ENCODE data around the gene COL24A1.

The COL24A1 gene

GRCh38 chr1:85938829-85939228 is 217.7 kb downstream of the COL24A1 start:
- no peaks in the 10 kb centered on the region for H3K4me1 Mint-ChIP-seq
- no peak for DNase-seq
- no peak for ATAC-seq
- H3K27ac Mint-ChIP-seq = no peak overlapping the region
- no peaks in the 10 kb centered on the region for H3K27me3 Mint-ChIP-seq
- no peak overlapping the region for H3K4me3 Mint-ChIP-seq
- no peaks in the 10 kb centered on the region for H3K9me3 Mint-ChIP-seq

DNA sequence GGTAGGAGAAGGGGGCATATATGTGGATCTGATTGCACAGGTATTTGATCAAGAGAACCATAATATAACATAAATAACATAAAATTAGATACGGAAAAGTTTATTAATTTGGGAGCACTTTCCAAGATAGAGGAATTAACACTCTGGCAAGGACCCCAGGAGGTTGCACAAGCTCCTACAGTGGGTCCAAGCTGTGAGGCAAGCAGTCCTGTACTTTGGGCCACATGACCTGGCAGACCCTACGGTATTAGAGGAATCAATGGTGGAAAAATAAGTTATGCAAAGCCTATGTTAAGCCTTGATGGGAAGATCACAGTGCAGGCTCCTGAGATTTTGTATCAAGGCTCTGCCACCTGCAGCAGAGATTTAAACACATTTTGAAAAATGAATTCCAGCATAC is 220.1 kb downstream of the COL24A1 start:
- Mint-ChIP-seq H3K9me3 (no peaks in the 10 kb centered on the region), H3K4me3 (no peak overlapping the region)

GRCh38 chr1:85936057-85936456 is 220.5 kb downstream of the COL24A1 start:
- H3K9me3 Mint-ChIP-seq = no peaks in the 10 kb centered on the region
- H3K4me3 Mint-ChIP-seq = no peak overlapping the region
- no peaks in the 10 kb centered on the region for H3K27me3 Mint-ChIP-seq
- no peaks in the 10 kb centered on the region for H3K4me1 Mint-ChIP-seq
- DNase-seq = no peak
- no peak for ATAC-seq
- no peak overlapping the region for H3K27ac Mint-ChIP-seq

More for the DNA sequence above, 220.1 kb downstream of the COL24A1 start:
- ATAC-seq (no peak), DNase-seq (no peak)
- Mint-ChIP-seq H3K27ac (no peak overlapping the region), H3K4me1 (no peaks in the 10 kb centered on the region), H3K27me3 (no peaks in the 10 kb centered on the region)

DNA sequence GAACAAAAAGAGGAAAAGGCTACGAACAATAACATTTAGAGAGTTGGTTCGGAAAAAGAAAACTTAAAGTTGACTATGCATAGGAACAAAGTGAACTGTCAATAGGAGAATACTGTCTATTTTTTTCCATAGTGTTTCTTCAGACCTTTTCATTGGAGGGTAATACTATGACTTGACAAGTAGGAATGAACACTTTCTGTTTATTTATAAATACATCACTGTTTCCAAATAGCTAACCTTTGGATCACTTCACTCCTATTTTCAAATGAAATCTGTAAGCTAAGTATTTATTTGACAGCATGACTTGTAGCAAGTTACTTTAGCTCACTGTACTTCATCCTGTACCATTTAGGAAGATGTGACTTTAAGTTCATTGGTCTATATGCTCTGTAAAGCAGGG is 221.3 kb downstream of the COL24A1 start:
- Mint-ChIP-seq H3K27ac (no peak overlapping the region), H3K27me3 (no peaks in the 10 kb centered on the region), H3K4me3 (no peak overlapping the region), H3K9me3 (no peaks in the 10 kb centered on the region), H3K4me1 (no peaks in the 10 kb centered on the region)
- no peak for DNase-seq
- ATAC-seq = no peak

DNA sequence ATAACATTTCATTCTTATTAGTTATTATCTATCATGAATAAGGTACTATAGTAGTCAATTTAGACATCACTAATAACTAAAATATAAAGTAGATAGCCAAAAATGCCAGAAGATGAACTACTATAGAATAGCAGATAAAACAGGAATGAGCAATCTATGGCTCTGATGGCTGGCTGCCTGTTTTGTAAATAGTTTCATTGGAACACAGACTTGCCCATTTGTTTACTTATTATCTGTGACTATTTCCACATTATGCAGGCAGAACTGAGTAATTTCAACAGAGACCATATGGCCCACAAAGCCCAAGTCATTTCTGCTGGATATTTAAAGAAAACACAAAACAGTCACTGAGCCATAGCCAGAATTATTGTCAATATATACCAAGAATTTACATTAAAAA is 222.1 kb downstream of the COL24A1 start:
- no peaks in the 10 kb centered on the region for H3K4me1 Mint-ChIP-seq
- no peak overlapping the region for H3K4me3 Mint-ChIP-seq
- no peaks in the 10 kb centered on the region for H3K9me3 Mint-ChIP-seq
- ATAC-seq (no peak), DNase-seq (no peak)
- H3K27me3 Mint-ChIP-seq = no peaks in the 10 kb centered on the region
- H3K27ac Mint-ChIP-seq = no peak overlapping the region

- ATAC-seq = no peak
- DNase-seq = no peak
- Mint-ChIP-seq H3K27ac (no peak overlapping the region), H3K4me1 (no peaks in the 10 kb centered on the region), H3K4me3 (no peak overlapping the region), H3K27me3 (no peaks in the 10 kb centered on the region), H3K9me3 (no peaks in the 10 kb centered on the region)
Measured at GRCh38 chr1:85933961-85934360, 222.6 kb downstream of the COL24A1 start.

DNA sequence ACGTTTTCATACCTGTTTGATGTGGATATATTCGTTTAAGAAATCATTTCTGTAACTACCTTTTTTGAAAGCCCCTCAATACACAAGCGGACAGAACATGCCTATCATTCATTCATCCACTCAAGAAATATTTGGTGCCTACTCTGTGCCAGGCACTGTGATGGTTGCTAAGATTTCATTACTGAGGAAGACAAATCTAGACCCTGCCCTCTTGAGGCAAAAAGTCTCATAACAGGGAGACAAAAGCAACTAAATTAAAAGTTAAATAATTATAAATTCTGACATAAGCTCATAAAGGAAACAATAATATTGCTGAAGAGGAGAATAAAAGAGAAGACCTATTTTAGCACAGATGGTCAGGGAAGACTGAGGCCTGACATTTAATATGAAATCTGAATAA is 244.8 kb downstream of the COL24A1 start:
- no peak for ATAC-seq
- no peaks in the 10 kb centered on the region for H3K27me3 Mint-ChIP-seq
- H3K4me3 Mint-ChIP-seq = no peak overlapping the region
- no peak for DNase-seq
- no peak overlapping the region for H3K27ac Mint-ChIP-seq
- no peaks in the 10 kb centered on the region for H3K4me1 Mint-ChIP-seq
- no peaks in the 10 kb centered on the region for H3K9me3 Mint-ChIP-seq

DNA sequence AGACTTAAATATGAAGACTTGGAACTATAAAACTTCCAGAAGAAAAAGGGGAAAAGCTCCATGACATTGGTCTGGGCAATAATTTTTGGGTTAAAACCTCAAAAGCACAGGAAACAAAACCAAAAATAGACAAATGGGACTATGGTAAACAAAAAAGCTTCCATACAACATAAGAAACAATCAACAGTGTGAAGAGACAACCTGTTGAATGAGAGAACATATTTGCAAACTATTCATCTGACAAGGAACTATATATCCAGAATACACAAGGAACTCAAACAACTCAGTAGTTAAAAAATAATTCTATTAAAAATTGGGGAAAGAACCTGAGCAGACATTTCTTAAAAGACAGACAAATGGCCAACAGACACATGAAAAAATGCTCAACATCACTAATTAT is 255.7 kb downstream of the COL24A1 start:
- no peaks in the 10 kb centered on the region for H3K9me3 Mint-ChIP-seq
- ATAC-seq = no peak

GRCh38 chr1:85898861-85899260 is 257.7 kb downstream of the COL24A1 start:
- ATAC-seq (no peak), DNase-seq (no peak)
- H3K27me3 Mint-ChIP-seq = no peaks in the 10 kb centered on the region
- H3K9me3 Mint-ChIP-seq = no peaks in the 10 kb centered on the region
- H3K4me1 Mint-ChIP-seq = no peaks in the 10 kb centered on the region
- no peak overlapping the region for H3K27ac Mint-ChIP-seq
- no peak overlapping the region for H3K4me3 Mint-ChIP-seq

More for the DNA sequence above, 255.7 kb downstream of the COL24A1 start:
- DNase-seq = no peak
- Mint-ChIP-seq H3K27ac (no peak overlapping the region), H3K27me3 (no peaks in the 10 kb centered on the region), H3K4me1 (no peaks in the 10 kb centered on the region), H3K4me3 (no peak overlapping the region)

DNA sequence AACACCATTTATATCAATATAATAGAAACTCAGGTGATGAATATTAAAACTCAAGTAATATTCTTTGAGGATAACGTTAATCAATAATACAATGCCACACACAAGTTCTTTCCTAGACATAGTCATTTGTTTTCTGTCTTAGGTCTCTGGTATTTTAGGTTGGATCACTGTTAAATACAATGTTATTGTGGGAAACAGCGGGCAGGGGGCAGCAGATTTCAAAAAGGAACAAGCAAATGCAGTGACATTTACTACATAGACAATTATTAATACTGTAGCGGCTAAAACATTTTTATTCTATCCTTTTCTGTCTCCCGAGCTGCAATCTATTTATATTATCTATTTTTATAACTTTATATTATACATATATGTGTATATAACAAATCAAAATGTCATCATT is 261.9 kb downstream of the COL24A1 start:
- Mint-ChIP-seq H3K4me3 (no peak overlapping the region), H3K27me3 (no peaks in the 10 kb centered on the region), H3K4me1 (no peaks in the 10 kb centered on the region), H3K27ac (no peak overlapping the region), H3K9me3 (no peaks in the 10 kb centered on the region)
- DNase-seq (no peak), ATAC-seq (no peak)

- H3K4me3 Mint-ChIP-seq = no peak overlapping the region
- no peak for ATAC-seq
- H3K4me1 Mint-ChIP-seq = no peaks in the 10 kb centered on the region
- DNase-seq = no peak
- H3K27me3 Mint-ChIP-seq = no peaks in the 10 kb centered on the region
- no peaks in the 10 kb centered on the region for H3K9me3 Mint-ChIP-seq
- H3K27ac Mint-ChIP-seq = no peak overlapping the region
Measured at GRCh38 chr1:85892366-85892765, 264.2 kb downstream of the COL24A1 start.

GRCh38 chr1:85889870-85890269 is 266.7 kb downstream of the COL24A1 start:
- Mint-ChIP-seq H3K4me3 (no peak overlapping the region), H3K9me3 (no peaks in the 10 kb centered on the region), H3K4me1 (no peaks in the 10 kb centered on the region), H3K27ac (no peak overlapping the region), H3K27me3 (no peaks in the 10 kb centered on the region)
- ATAC-seq (no peak), DNase-seq (no peak)

DNA sequence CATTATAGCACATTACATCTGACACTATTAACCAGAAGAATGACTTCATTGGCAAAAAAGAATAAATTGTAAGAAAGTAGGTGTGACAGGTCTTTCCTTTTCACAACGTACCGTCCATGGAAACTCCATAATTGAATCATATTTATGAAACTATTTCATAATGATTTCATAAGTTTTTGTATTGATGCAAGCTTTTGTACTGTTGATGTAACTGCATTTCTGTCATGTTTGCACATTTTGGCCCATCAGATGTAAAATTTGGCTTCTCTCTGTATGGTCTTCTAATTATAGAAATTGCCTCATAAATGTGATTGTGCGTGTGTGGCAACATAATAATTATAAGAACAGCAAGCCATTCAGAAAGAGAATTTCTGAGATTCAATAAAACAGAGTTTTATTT is 267.7 kb downstream of the COL24A1 start:
- Mint-ChIP-seq H3K4me3 (no peak overlapping the region), H3K4me1 (no peaks in the 10 kb centered on the region), H3K9me3 (no peaks in the 10 kb centered on the region), H3K27ac (no peak overlapping the region), H3K27me3 (no peaks in the 10 kb centered on the region)
- ATAC-seq (no peak), DNase-seq (no peak)

DNA sequence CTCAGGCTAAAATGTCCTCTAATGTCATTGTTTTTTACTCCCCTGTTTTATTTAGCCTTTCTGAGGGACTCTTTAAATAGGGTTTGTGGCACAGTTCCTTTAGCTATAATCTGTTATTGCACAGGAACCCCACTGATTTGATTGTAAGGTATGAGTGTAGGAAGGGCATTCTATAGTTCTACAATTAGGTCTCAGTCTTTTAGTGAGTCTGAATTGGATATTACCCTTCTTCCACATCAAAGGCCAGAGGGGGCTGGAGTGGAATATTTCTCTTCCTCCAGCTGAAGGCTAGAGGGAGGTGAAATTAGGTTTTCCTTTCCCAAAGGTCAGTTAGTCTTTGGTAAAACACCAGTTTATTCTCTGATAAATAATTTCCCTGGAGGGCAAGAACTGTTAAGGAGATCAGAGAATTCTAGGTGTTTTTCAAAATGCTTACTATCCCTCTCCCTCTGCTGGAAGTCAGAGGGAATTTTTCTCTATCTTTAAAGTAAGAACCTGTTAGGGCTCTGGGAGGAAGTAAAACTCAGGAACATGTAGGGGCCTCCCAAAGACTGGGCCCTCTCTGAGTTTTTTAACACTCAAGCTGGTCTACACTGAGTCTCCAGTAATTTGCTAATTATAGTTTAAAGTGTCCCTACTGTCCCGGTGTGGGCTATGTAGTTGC is 272.1 kb downstream of the COL24A1 start:
- Mint-ChIP-seq H3K4me1 (no peaks in the 10 kb centered on the region), H3K27me3 (no peaks in the 10 kb centered on the region), H3K9me3 (no peaks in the 10 kb centered on the region), H3K4me3 (no peak overlapping the region), H3K27ac (peak overlapping the region in 1 of 2 donors; percentile 58)
- ATAC-seq (no peak), DNase-seq (no peak)

GRCh38 chr1:85867189-85867588 is 289.4 kb downstream of the COL24A1 start:
- H3K4me3 Mint-ChIP-seq = no peak overlapping the region
- DNase-seq (no peak), ATAC-seq (no peak)
- no peaks in the 10 kb centered on the region for H3K4me1 Mint-ChIP-seq
- no peak overlapping the region for H3K27ac Mint-ChIP-seq
- peaks cover 0 to 10% of the 10 kb centered on the region in 2 donors for H3K9me3 Mint-ChIP-seq
- peaks cover 7% of the 10 kb centered on the region for H3K27me3 Mint-ChIP-seq

- ATAC-seq = no peak
- Mint-ChIP-seq H3K27ac (no peak overlapping the region), H3K4me3 (no peak overlapping the region), H3K9me3 (peaks cover 0 to 4% of the 10 kb centered on the region in 2 donors), H3K4me1 (no peaks in the 10 kb centered on the region), H3K27me3 (peaks cover 7% of the 10 kb centered on the region)
- no peak for DNase-seq
Measured at GRCh38 chr1:85865213-85865612, 291.4 kb downstream of the COL24A1 start.

GRCh38 chr1:85864727-85865126 is 291.8 kb downstream of the COL24A1 start:
- H3K4me3 Mint-ChIP-seq = no peak overlapping the region
- peaks cover 3% of the 10 kb centered on the region for H3K27me3 Mint-ChIP-seq
- DNase-seq (no peak), ATAC-seq (no peak)
- no peaks in the 10 kb centered on the region for H3K4me1 Mint-ChIP-seq
- peaks cover 0 to 2% of the 10 kb centered on the region in 2 donors for H3K9me3 Mint-ChIP-seq
- H3K27ac Mint-ChIP-seq = no peak overlapping the region

Measured in stimulated activated naive CD8-positive, alpha-beta T cell treated with anti-CD3 and anti-CD28 coated beads, Interleukin-15, amount 100 ng/mL, for 72 hours (primary cell).